Neuronal stem cell (in vitro differentiated cells): ENCODE measurements around the gene PLPPR1.
"Not testable (repeated sequence)": the region's sequence is repeated elsewhere in the genome, so short reads cannot be mapped to it uniquely, and the experiment has no call there.

Source experiments
- DNase-seq: peaks from one replicate; pipeline ENCODE4 v3.0.0-alpha.2; 2013; ENCODE audit warnings: low spot score
- H2AFZ ChIP-seq: one replicate; pipeline ENCODE4 v1.6.1; 2013; ENCODE audit warnings: mild to moderate bottlenecking, low read length, inconsistent platforms
- H2AK5ac ChIP-seq: 2 replicates; pipeline ENCODE4 v1.6.1; 2013; ENCODE audit warnings: low read depth, mild to moderate bottlenecking, inconsistent platforms, low read length, moderate library complexity, mixed read lengths
- H2BK120ac ChIP-seq: 2 replicates; pipeline ENCODE4 v1.6.1; 2013; ENCODE audit warnings: low read depth, mild to moderate bottlenecking, inconsistent platforms, low read length, moderate library complexity, mixed read lengths
- H2BK12ac ChIP-seq: one replicate; pipeline ENCODE4 v1.6.1; 2013; ENCODE audit warnings: low read length, inconsistent platforms
- H2BK15ac ChIP-seq: 2 replicates; pipeline ENCODE4 v1.6.1; 2013; ENCODE audit warnings: mild to moderate bottlenecking, low read length, inconsistent platforms, mixed read lengths
- H2BK5ac ChIP-seq: one replicate; pipeline ENCODE4 v1.6.1; 2013; ENCODE audit warnings: inconsistent platforms, mild to moderate bottlenecking, low read length, moderate library complexity
- H3K14ac ChIP-seq: one replicate; pipeline ENCODE4 v1.6.1; 2013; ENCODE audit warnings: low read length, inconsistent platforms
- H3K18ac ChIP-seq: 2 replicates; pipeline ENCODE4 v1.6.1; 2013; ENCODE audit warnings: low read length, inconsistent platforms
- H3K23ac ChIP-seq: 2 replicates; pipeline ENCODE4 v1.6.1; 2013; ENCODE audit warnings: low read depth, mild to moderate bottlenecking, mixed read lengths, low read length, inconsistent platforms; ENCODE audit not compliant: poor library complexity
- H3K27ac ChIP-seq: replicated peaks from 3 replicates; pipeline ENCODE4 v1.5.1; 2013; ENCODE audit warnings: low read length, inconsistent platforms
- H3K27me3 ChIP-seq, 3 experiments: 2 replicates each; pipeline ENCODE4 v1.6.1; 2013; ENCODE audit warnings: low read length in 3 of 3, mild to moderate bottlenecking in 2 of 3, inconsistent platforms in 1 of 3, low read depth in 1 of 3, mixed read lengths in 1 of 3, moderate library complexity in 1 of 3; ENCODE audit not compliant: control insufficient read depth in 3 of 3, insufficient read depth in 3 of 3
- H3K36me3 ChIP-seq, 2 donors: replicated peaks in 1 of 2; 2 replicates each; pipeline ENCODE4 v1.6.1; 2013; ENCODE audit warnings: low read length in 2 of 2; ENCODE audit not compliant: control insufficient read depth in 2 of 2, insufficient read depth in 2 of 2
- H3K4ac ChIP-seq: 2 replicates; pipeline ENCODE4 v1.6.1; 2013; ENCODE audit warnings: inconsistent platforms, mild to moderate bottlenecking, low read length, moderate library complexity
- H3K4me1 ChIP-seq, 2 donors: 1 replicate in 1 of 2; 2 replicates in 1 of 2; pipeline ENCODE4 v1.6.1; 2013; ENCODE audit warnings: low read length in 2 of 2, low read depth in 1 of 2; ENCODE audit not compliant: control insufficient read depth in 2 of 2, insufficient read depth in 1 of 2
- H3K4me2 ChIP-seq: one replicate; pipeline ENCODE4 v1.6.1; 2013; ENCODE audit warnings: mild to moderate bottlenecking, low read length, inconsistent platforms; ENCODE audit not compliant: insufficient read depth, poor library complexity, severe bottlenecking
- H3K4me3 ChIP-seq, 2 donors: 2 replicates each; pipeline ENCODE4 v1.5.1; 2013; ENCODE audit warnings: low read length in 2 of 2, mild to moderate bottlenecking in 2 of 2, inconsistent platforms in 1 of 2, moderate library complexity in 1 of 2
- H3K79me1 ChIP-seq: one replicate; pipeline ENCODE4 v1.6.1; 2013; ENCODE audit warnings: low read depth, mild to moderate bottlenecking, inconsistent platforms, low read length, moderate library complexity
- H3K9ac ChIP-seq: one replicate; pipeline ENCODE4 v1.6.1; 2013; ENCODE audit warnings: mild to moderate bottlenecking, low read depth, low read length, inconsistent platforms; ENCODE audit not compliant: poor library complexity
- H3K9me3 ChIP-seq, 2 donors: replicated peaks in 1 of 2; 2 replicates each; pipeline versions ENCODE3 to v1.6.1; 2013; ENCODE audit warnings: low read length in 2 of 2, mild to moderate bottlenecking in 2 of 2, inconsistent platforms in 1 of 2, low read depth in 1 of 2, mixed read lengths in 1 of 2, moderate library complexity in 1 of 2; ENCODE audit not compliant: control insufficient read depth in 2 of 2, insufficient read depth in 1 of 2
- H4K8ac ChIP-seq: one replicate; pipeline ENCODE4 v1.6.1; 2013; ENCODE audit warnings: low read depth, mild to moderate bottlenecking, inconsistent platforms, low read length, moderate library complexity
- H4K91ac ChIP-seq: one replicate; pipeline ENCODE4 v1.6.1; 2013; ENCODE audit warnings: low read length, low read depth, mild to moderate bottlenecking, inconsistent platforms; ENCODE audit not compliant: poor library complexity
- WGBS, 2 donors: extraction: QIAGEN DNeasy Blood & Tissue Kit; methylation state at CpG; one replicate each; pipeline ENCODE4 v1.1.7; 2013; ENCODE audit warnings: missing lambda C conversion rate in 2 of 2, mixed read lengths in 1 of 2; ENCODE audit not compliant: insufficient read length in 2 of 2, insufficient replicate concordance in 1 of 2; ENCODE audit errors: extremely low coverage in 2 of 2; 5-methylcytosine and 5-hydroxymethylcytosine counted together

PLPPR1 gene

DNA sequence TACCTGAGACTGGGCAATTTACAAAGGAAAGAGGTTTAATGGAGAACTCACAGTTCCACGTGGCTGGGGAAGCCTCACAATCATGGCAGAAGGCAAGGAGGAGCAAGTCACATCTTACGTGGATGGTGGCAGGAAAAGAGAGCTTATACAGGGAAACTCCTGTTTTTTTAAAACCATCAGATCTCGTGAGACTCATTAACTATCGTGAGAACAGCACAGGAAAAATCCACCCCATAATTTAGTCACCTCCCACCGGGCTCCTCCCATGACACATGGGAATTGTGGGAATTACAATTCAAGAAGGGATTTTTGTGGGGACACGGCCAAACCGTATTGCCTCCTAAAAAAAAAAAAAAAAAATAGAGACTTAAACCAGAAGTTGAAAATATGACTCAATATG is 11.1 kb downstream of the PLPPR1 start:
- not testable (repeated sequence) for H2BK120ac ChIP-seq, H2BK5ac ChIP-seq, H3K79me1 ChIP-seq, H4K91ac ChIP-seq, H3K4me1 ChIP-seq, H2AFZ ChIP-seq, H2BK12ac ChIP-seq, H3K9ac ChIP-seq, H3K27me3 ChIP-seq, H3K4ac ChIP-seq, H3K14ac ChIP-seq, H3K36me3 ChIP-seq, H2BK15ac ChIP-seq, H3K23ac ChIP-seq, H4K8ac ChIP-seq, DNase-seq, H2AK5ac ChIP-seq, H3K4me2 ChIP-seq, H3K18ac ChIP-seq, H3K27ac ChIP-seq, H3K4me3 ChIP-seq, H3K9me3 ChIP-seq
- WGBS, 2 donors: no CpG with 5 or more reads among the region's 7 CpGs

DNA sequence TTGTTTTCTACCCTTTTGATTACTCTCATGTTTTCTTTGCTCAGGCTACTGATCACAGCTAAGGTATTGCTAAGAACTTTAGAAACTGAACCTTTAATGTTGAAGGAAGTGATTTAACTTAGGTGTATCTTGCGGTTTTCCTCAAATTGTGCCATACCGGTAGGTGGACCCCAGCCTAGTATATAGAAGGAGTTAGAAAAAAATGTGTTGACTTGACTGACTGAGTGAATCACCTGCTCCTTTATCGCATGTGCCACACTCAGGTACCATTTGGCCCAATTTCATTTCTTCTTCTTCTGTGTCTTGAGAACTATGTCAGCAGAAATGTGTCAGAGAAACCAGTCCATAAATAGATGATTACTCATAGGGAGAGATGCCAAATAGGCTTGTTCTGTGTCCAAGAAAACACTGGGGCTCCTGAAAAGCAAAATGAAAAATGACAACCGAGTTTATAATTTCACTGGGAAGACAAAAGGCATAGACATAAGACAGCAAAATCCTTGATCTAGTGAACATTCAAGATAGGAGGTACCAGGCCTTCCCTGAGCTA is 19.4 kb downstream of the PLPPR1 start:
- no peak overlapping the region for H3K4me2 ChIP-seq
- no peak overlapping the region for H4K8ac ChIP-seq
- no peak overlapping the region for H3K18ac ChIP-seq
- H3K9me3 ChIP-seq: no peaks in the 10 kb centered on the region
- no peak overlapping the region for H3K4me3 ChIP-seq
- no peak overlapping the region for H2BK15ac ChIP-seq
- H2AFZ ChIP-seq: no peak overlapping the region
- no peak overlapping the region for H2AK5ac ChIP-seq
- no peaks in the 10 kb centered on the region for H3K79me1 ChIP-seq
- H3K27me3 ChIP-seq: no peaks in the 10 kb centered on the region
- H3K36me3 ChIP-seq: no peaks in the 10 kb centered on the region
- no peaks in the 10 kb centered on the region for H3K4me1 ChIP-seq
- no peak overlapping the region for H3K9ac ChIP-seq
- no peak overlapping the region for H3K27ac ChIP-seq
- no CpG with 5 or more reads among the region's 4 CpGs for WGBS, 2 donors
- no peak for DNase-seq
- H2BK12ac ChIP-seq: no peak overlapping the region
- H3K14ac ChIP-seq: no peak overlapping the region
- no peak overlapping the region for H4K91ac ChIP-seq
- H3K4ac ChIP-seq: no peak overlapping the region
- H2BK5ac ChIP-seq: no peak overlapping the region
- H3K23ac ChIP-seq: no peak overlapping the region
- H2BK120ac ChIP-seq: no peak overlapping the region

DNA sequence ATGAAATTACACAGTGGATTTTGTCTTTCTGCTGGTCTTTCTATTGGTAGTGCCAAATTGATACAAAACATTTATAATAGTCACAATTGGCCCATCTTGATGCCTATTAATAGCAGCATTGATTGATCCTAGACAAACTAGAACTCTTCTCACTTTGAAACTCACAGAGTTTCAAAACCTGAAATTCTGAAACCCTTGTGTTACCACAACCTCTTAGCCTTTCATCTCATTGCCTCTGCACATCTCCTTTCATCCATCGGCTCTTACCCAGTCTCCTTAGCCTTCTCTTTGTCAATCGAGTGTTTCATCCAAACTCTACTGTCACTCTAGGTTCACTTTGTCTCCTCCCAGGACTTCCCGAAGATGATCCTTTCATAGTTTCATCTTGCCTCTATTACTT is 22.1 kb downstream of the PLPPR1 start:
- no CpG with 5 or more reads among the region's 3 CpGs for WGBS, 2 donors
- Histone ChIP-seq H2BK15ac (no peak overlapping the region), H3K4me3 (no peak overlapping the region), H2AK5ac (no peak overlapping the region), H4K91ac (no peak overlapping the region), H3K4me2 (no peak overlapping the region), H3K36me3 (no peaks in the 10 kb centered on the region), H3K79me1 (no peaks in the 10 kb centered on the region), H3K4me1 (peaks cover 0 to 2% of the 10 kb centered on the region in 2 donors), H2BK120ac (no peak overlapping the region), H4K8ac (no peak overlapping the region), H3K18ac (no peak overlapping the region), H3K23ac (no peak overlapping the region), H3K9ac (no peak overlapping the region), H3K14ac (no peak overlapping the region), H3K4ac (no peak overlapping the region), H2BK12ac (no peak overlapping the region), H3K9me3 (no peaks in the 10 kb centered on the region), H3K27me3 (peaks cover 0 to 3% (median 0%) of the 10 kb centered on the region in 3 experiments), H3K27ac (no peak overlapping the region), H2BK5ac (no peak overlapping the region), H2AFZ (no peak overlapping the region)
- no peak for DNase-seq

- H2BK120ac ChIP-seq: no peak overlapping the region
- no peak overlapping the region for H2BK5ac ChIP-seq
- WGBS, 2 donors: no CpG with 5 or more reads among the region's 8 CpGs
- no peak overlapping the region for H3K18ac ChIP-seq
- H2BK12ac ChIP-seq: no peak overlapping the region
- H2AFZ ChIP-seq: no peak overlapping the region
- no peaks in the 10 kb centered on the region for H3K9me3 ChIP-seq
- no peaks in the 10 kb centered on the region for H3K36me3 ChIP-seq
- H4K8ac ChIP-seq: no peak overlapping the region
- H3K79me1 ChIP-seq: no peaks in the 10 kb centered on the region
- H3K9ac ChIP-seq: no peak overlapping the region
- no peak overlapping the region for H3K4me3 ChIP-seq
- H4K91ac ChIP-seq: no peak overlapping the region
- H3K27me3 ChIP-seq: peaks cover 0 to 5% (median 0%) of the 10 kb centered on the region in 3 experiments
- H3K23ac ChIP-seq: no peak overlapping the region
- peak overlapping the region; percentile 51 for H3K27ac ChIP-seq
- H2BK15ac ChIP-seq: no peak overlapping the region
- DNase-seq: peak; percentile 39
- H3K14ac ChIP-seq: no peak overlapping the region
- no peak overlapping the region for H3K4ac ChIP-seq
- peaks cover 0 to 5% of the 10 kb centered on the region in 2 donors for H3K4me1 ChIP-seq
- no peak overlapping the region for H2AK5ac ChIP-seq
- no peak overlapping the region for H3K4me2 ChIP-seq
Measured at GRCh38 chr9:101054657-101055056, 26.1 kb downstream of the PLPPR1 start.
